ENCODE data around the gene HOXC11. TPM values are rescaled to one million over a fixed set of nuclear protein-coding genes. Genes with fewer than 3 reads are reported as not detected.

The HOXC11 gene
- total and polyA plus RNA-seq, 7 donors = not detected

- peaks cover 94 to 100% (median 98%) of the 10 kb centered on the region in 3 donors for H3K27me3 ChIP-seq
- TF ChIP-seq EP300 (IDR thresholded peaks at IDR 0.05) (no peak), CTCF (IDR thresholded peaks at IDR 0.05) (no peak), POLR2AphosphoS5 (IDR thresholded peaks at IDR 0.05) (no peak), POLR2A (IDR thresholded peaks at IDR 0.05) (no peak)
- DNase-seq = no peak
- H3K4me1 ChIP-seq = peaks cover 0 to 23% (median 15%) of the 10 kb centered on the region in 4 donors
- intact Hi-C loops (cut with DNase I) = no loop called here
- no peak overlapping the region for H3K27ac ChIP-seq
- 5 to 10% methylated on average over 15 of the region's 15 CpGs for WGBS, 2 donors
- H3K4me3 ChIP-seq = no peak overlapping the region
- H3K9me3 ChIP-seq = no peaks in the 10 kb centered on the region
- no peaks in the 10 kb centered on the region for H3K36me3 ChIP-seq
Measured at GRCh38 chr12:53966085-53966384, 6.9 kb upstream of the HOXC11 start.

GRCh38 chr12:53966385-53967133 lies 6.4 kb upstream of the HOXC11 start:
- no peak for TF ChIP-seq POLR2A (IDR thresholded peaks at IDR 0.05)
- no peak for TF ChIP-seq EP300 (IDR thresholded peaks at IDR 0.05)
- TF ChIP-seq CTCF (IDR thresholded peaks at IDR 0.05) = no peak
- TF ChIP-seq POLR2AphosphoS5 (IDR thresholded peaks at IDR 0.05) = no peak
- intact Hi-C loops (cut with DNase I) = no loop called here
- 8 to 17% methylated on average over 36 of the region's 36 CpGs for WGBS, 2 donors
- Histone ChIP-seq H3K4me1 (peaks cover 0 to 18% (median 12%) of the 10 kb centered on the region in 4 donors), H3K27ac (no peak overlapping the region), H3K4me3 (no peak overlapping the region), H3K36me3 (no peaks in the 10 kb centered on the region), H3K27me3 (peaks cover 94 to 100% (median 98%) of the 10 kb centered on the region in 3 donors), H3K9me3 (no peaks in the 10 kb centered on the region)
- DNase-seq = no peak

DNA sequence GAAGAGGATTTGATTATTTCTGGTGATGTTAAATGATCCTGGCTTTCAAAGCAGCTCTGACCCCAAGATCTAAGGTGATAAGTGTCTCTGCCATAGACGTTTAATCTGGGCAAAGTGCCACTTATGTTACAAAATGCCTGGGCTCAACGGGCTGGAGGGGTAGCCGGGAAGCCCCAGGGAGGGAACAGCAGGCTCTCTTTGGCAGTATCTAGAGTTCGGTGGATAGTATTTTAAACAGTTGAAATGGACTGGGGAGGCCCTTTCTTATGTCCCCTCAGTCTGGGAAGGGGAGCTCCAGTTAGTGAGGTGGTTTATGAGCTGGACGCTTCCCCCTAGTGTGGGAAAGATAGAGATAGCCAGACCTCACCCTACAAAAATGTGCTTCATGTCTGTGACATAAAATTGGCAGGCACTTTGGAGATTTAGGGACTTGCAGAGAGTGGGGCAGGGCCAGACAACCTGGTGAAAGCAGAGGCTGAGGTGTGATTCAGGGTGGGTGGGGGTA lies 5.5 kb upstream of the HOXC11 start:
- TF ChIP-seq POLR2A (IDR thresholded peaks at IDR 0.05) = no peak
- TF ChIP-seq EP300 (IDR thresholded peaks at IDR 0.05) = no peak
- no peak for TF ChIP-seq CTCF (IDR thresholded peaks at IDR 0.05)
- no peak for TF ChIP-seq POLR2AphosphoS5 (IDR thresholded peaks at IDR 0.05)
- H3K9me3 ChIP-seq = no peaks in the 10 kb centered on the region
- H3K4me3 ChIP-seq = no peak overlapping the region
- H3K27me3 ChIP-seq = peaks cover 95 to 100% (median 98%) of the 10 kb centered on the region in 3 donors
- no peaks in the 10 kb centered on the region for H3K36me3 ChIP-seq
- DNase-seq = no peak
- no peak overlapping the region for H3K27ac ChIP-seq
- peaks cover 0 to 14% (median 12%) of the 10 kb centered on the region in 4 donors for H3K4me1 ChIP-seq
- intact Hi-C loops (cut with DNase I) = no loop called here
- WGBS, 2 donors = 10 to 13% methylated on average over 5 of the region's 5 CpGs

GRCh38 chr12:53968214-53969127 lies 4.5 kb upstream of the HOXC11 start:
- WGBS, 2 donors = 14 to 15% methylated on average over 24 of the region's 24 CpGs
- no peak overlapping the region for H3K4me3 ChIP-seq
- no peaks in the 10 kb centered on the region for H3K9me3 ChIP-seq
- H3K27me3 ChIP-seq = peaks cover 95 to 100% (median 98%) of the 10 kb centered on the region in 3 donors
- no peak for DNase-seq
- H3K27ac ChIP-seq = no peak overlapping the region
- intact Hi-C loops (cut with DNase I) = no loop called here
- no peaks in the 10 kb centered on the region for H3K36me3 ChIP-seq
- peaks cover 0 to 20% (median 16%) of the 10 kb centered on the region in 4 donors for H3K4me1 ChIP-seq
- TF ChIP-seq POLR2A (IDR thresholded peaks at IDR 0.05) = no peak
- no peak for TF ChIP-seq CTCF (IDR thresholded peaks at IDR 0.05)
- TF ChIP-seq EP300 (IDR thresholded peaks at IDR 0.05) = no peak
- no peak for TF ChIP-seq POLR2AphosphoS5 (IDR thresholded peaks at IDR 0.05)

Data from sigmoid colon (tissue), 7 donors.